Natural killer cell treated with Interleukin-12 subunit alpha and Interleukin-12 subunit beta and Interleukin-15 and Interleukin-18, amount 100 ng/mL, for 72 hours (primary cell): ENCODE results near the gene SLC30A2. TPM values are rescaled to one million over a fixed set of nuclear protein-coding genes. Genes with fewer than 3 reads are reported as not detected.
"Not testable (repeated sequence)": the region's sequence is repeated elsewhere in the genome, so short reads cannot be mapped to it uniquely, and the experiment has no call there.

Experiments used
- ATAC-seq, 2 donors: fragments of 150-1000 bp; cut with Tn5 transposase in 1 of 2; sonication (Bioruptor Pico), chemical (Tn5 transposase) in 1 of 2; 2 replicates each; pipeline ENCODE4 v1.10.0; 2021
- DNase-seq: peaks from one replicate; pipeline ENCODE4 v3.0.0; 2022; ENCODE audit warnings: low spot score
- H3K27ac Mint-ChIP-seq, 2 donors: 1 replicate in 1 of 2; 2 replicates in 1 of 2; pipeline ENCODE4 v1.8.0; 2022; ENCODE audit warnings: mixed read lengths in 2 of 2, mild to moderate bottlenecking in 1 of 2, moderate library complexity in 1 of 2
- H3K27me3 Mint-ChIP-seq, 2 donors: 1 replicate in 1 of 2; 2 replicates in 1 of 2; pipeline ENCODE4 v1.8.0; 2022; ENCODE audit warnings: mixed read lengths in 2 of 2
- H3K36me3 Mint-ChIP-seq: one replicate; pipeline ENCODE4 v1.8.0; 2022; ENCODE audit warnings: mixed read lengths
- H3K4me1 Mint-ChIP-seq, 2 donors: 1 replicate in 1 of 2; 2 replicates in 1 of 2; pipeline ENCODE4 v1.8.0; 2022; ENCODE audit warnings: low read depth in 2 of 2, mixed read lengths in 2 of 2, mild to moderate bottlenecking in 1 of 2
- H3K4me3 Mint-ChIP-seq: one replicate; pipeline ENCODE4 v1.8.0; 2022; ENCODE audit warnings: mixed read lengths
- H3K9me3 Mint-ChIP-seq: 2 replicates; pipeline ENCODE4 v1.8.0; 2022; ENCODE audit warnings: mixed read lengths
- total RNA-seq, 2 donors: library from RNA; stranded (reverse); gene quantifications; one replicate each; pipeline ENCODE4 v1.2.3, GENCODE V29; 2022

The SLC30A2 gene, protein sequence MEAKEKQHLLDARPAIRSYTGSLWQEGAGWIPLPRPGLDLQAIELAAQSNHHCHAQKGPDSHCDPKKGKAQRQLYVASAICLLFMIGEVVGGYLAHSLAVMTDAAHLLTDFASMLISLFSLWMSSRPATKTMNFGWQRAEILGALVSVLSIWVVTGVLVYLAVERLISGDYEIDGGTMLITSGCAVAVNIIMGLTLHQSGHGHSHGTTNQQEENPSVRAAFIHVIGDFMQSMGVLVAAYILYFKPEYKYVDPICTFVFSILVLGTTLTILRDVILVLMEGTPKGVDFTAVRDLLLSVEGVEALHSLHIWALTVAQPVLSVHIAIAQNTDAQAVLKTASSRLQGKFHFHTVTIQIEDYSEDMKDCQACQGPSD
- total RNA-seq: not detected

GRCh38 chr1:26045722-26046245 lies at the start of gene SLC30A2:
TSS of gene SLC30A2 (minus strand) at chr1:26046118. CDS start at chr1:26045896, 222 bp downstream.
- Mint-ChIP-seq H3K27ac (no peak within 1 kb of the TSS), H3K27me3 (peaks cover 33 to 34% of the 10 kb centered on the region in 2 donors), H3K36me3 (no peaks in the 10 kb centered on the region), H3K4me3 (no peak within 1 kb of the TSS), H3K4me1 (peaks cover 0 to 8% of the 10 kb centered on the region in 2 donors), H3K9me3 (no peaks in the 10 kb centered on the region)
- DNase-seq: no peak
- ATAC-seq: no peak

GRCh38 chr1:26094677-26095383 lies 48.9 kb upstream of the SLC30A2 start:
- H3K9me3 Mint-ChIP-seq: no peaks in the 10 kb centered on the region
- H3K27ac Mint-ChIP-seq: no peak overlapping the region
- peaks cover 24 to 25% of the 10 kb centered on the region in 2 donors for H3K27me3 Mint-ChIP-seq
- ATAC-seq (no peak), DNase-seq (no peak)
- H3K4me1 Mint-ChIP-seq: peaks cover 0 to 6% of the 10 kb centered on the region in 2 donors
- H3K4me3 Mint-ChIP-seq: no peak overlapping the region
- H3K36me3 Mint-ChIP-seq: no peaks in the 10 kb centered on the region

DNA sequence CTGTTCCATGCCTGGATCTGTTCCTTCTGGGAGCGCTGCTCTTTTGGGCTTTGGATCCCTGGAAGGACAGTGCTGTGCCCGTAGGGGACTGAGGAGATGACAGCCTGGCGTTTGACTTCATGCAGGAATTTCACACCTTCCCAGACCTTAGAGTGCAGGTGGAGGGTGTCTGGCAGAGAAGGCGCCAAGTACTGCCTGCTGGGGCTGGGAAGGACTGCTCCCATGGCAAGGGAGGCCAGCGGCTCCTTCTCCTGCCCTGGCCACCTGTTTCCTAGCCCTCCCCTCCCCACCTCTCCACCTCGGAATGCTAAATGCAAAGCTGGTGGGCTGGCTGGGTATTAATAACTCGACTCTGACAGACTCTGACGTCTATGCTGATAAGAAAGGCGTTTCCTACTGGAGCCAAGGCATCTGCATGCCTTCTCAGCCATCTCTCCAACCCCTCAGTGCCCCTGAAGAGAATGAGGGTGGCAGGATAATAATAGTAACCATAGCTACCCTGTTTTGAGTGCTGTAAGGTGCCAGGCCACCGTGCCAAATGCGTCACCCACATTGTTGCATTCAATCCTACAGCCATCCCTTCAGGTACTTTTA lies 48.3 kb upstream of the SLC30A2 start:
- H3K4me1 Mint-ChIP-seq: peaks cover 0 to 6% of the 10 kb centered on the region in 2 donors
- H3K9me3 Mint-ChIP-seq: no peaks in the 10 kb centered on the region
- H3K27me3 Mint-ChIP-seq: peaks cover 24 to 25% of the 10 kb centered on the region in 2 donors
- no peaks in the 10 kb centered on the region for H3K36me3 Mint-ChIP-seq
- ATAC-seq (peak in 1 of 2 donors; percentile 6), DNase-seq (no peak)
- H3K27ac Mint-ChIP-seq: no peak overlapping the region
- no peak overlapping the region for H3K4me3 Mint-ChIP-seq

DNA sequence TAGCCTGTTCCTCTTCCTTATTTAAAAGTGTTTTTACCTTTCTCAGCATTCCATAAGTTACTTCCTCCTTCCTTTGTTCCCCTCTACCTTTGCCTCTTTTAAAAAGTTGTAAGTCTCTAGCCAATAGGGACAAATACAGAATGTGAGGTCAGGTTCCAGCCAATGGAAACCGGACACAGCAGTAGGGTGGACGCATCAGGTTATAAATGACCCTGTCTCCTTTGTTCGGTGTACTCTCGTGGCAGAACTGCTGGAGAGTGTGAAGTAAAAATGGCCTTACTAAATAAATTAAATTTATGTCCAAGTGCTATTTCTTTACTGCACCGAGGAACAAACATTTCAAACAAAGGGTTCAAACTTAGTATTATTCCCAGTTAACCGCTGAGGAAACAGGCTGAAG lies 47.7 kb upstream of the SLC30A2 start:
- not testable (repeated sequence) for H3K9me3 Mint-ChIP-seq, DNase-seq, ATAC-seq, H3K4me1 Mint-ChIP-seq, H3K4me3 Mint-ChIP-seq, H3K27ac Mint-ChIP-seq, H3K36me3 Mint-ChIP-seq
- peaks cover 24 to 25% of the 10 kb centered on the region in 2 donors for H3K27me3 Mint-ChIP-seq

GRCh38 chr1:26092422-26092821 lies 46.5 kb upstream of the SLC30A2 start:
- no peak for ATAC-seq
- H3K4me1 Mint-ChIP-seq: no peaks in the 10 kb centered on the region
- no peak for DNase-seq
- H3K4me3 Mint-ChIP-seq: no peak overlapping the region
- no peaks in the 10 kb centered on the region for H3K9me3 Mint-ChIP-seq
- H3K27me3 Mint-ChIP-seq: peaks cover 24 to 25% of the 10 kb centered on the region in 2 donors
- H3K36me3 Mint-ChIP-seq: no peaks in the 10 kb centered on the region
- no peak overlapping the region for H3K27ac Mint-ChIP-seq

- Mint-ChIP-seq H3K36me3 (no peaks in the 10 kb centered on the region), H3K27me3 (peaks cover 24 to 28% of the 10 kb centered on the region in 2 donors), H3K4me1 (no peaks in the 10 kb centered on the region), H3K9me3 (no peaks in the 10 kb centered on the region), H3K27ac (no peak overlapping the region), H3K4me3 (no peak overlapping the region)
- DNase-seq: no peak
- ATAC-seq: no peak
Observed at GRCh38 chr1:26090893-26091292, 45.0 kb upstream of the SLC30A2 start.

GRCh38 chr1:26089125-26089524 lies 43.2 kb upstream of the SLC30A2 start:
- Mint-ChIP-seq H3K27me3 (peaks cover 34 to 38% of the 10 kb centered on the region in 2 donors), H3K36me3 (no peaks in the 10 kb centered on the region), H3K27ac (no peak overlapping the region)

DNA sequence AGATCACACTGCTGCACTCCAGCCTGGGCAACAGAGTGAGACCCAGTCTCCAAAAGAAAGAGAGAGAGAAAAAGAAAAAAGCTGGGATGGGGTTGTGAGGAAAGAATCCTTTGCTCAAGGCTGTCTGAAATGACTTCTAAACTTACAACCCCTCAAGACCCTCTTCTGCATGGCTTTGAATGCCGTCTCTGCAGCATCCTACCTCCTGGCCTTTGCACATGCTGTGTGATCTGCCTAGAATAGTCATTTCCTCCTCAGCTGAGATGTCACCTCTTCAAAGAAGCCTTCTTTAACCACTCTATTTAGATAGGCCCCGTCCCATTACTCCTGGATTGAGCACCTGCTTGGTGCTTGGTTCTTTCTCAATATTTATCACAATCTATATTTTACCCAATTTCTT lies 38.9 kb upstream of the SLC30A2 start:
- no peaks in the 10 kb centered on the region for H3K9me3 Mint-ChIP-seq
- H3K36me3 Mint-ChIP-seq: no peaks in the 10 kb centered on the region
- no peak overlapping the region for H3K4me3 Mint-ChIP-seq
- peaks cover 18 to 29% of the 10 kb centered on the region in 2 donors for H3K27me3 Mint-ChIP-seq
- no peaks in the 10 kb centered on the region for H3K4me1 Mint-ChIP-seq
- ATAC-seq (no peak), DNase-seq (no peak)
- H3K27ac Mint-ChIP-seq: no peak overlapping the region

More at GRCh38 chr1:26089125-26089524, 43.2 kb upstream of the SLC30A2 start:
- ATAC-seq: no peak
- no peak for DNase-seq
- H3K9me3 Mint-ChIP-seq: no peaks in the 10 kb centered on the region
- no peak overlapping the region for H3K4me3 Mint-ChIP-seq
- no peaks in the 10 kb centered on the region for H3K4me1 Mint-ChIP-seq

DNA sequence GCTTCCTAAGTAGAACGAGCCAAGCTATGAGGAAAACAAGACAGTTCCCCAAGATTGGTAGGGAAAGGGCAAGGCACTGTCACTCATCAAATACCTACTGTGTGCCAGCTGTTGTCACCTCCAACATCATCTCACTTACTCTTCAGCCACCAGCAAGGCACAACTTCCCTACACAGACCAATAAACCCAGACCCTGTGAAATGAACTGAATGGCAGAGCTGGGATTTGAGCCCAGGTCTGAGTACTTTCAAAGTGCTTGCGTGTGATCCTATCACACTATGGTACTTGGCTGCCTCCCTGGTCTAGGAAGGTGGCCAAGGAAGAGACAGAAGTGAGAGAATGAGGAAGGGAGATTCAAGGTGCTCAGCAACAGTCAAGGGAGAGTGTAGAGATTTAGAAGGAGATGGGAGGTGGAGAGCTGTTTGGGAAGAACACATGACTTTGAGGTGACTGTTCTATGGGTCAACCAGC lies 38.2 kb upstream of the SLC30A2 start:
- H3K9me3 Mint-ChIP-seq: no peaks in the 10 kb centered on the region
- H3K27me3 Mint-ChIP-seq: peaks cover 18 to 30% of the 10 kb centered on the region in 2 donors
- ATAC-seq: no peak
- DNase-seq: no peak
- no peaks in the 10 kb centered on the region for H3K36me3 Mint-ChIP-seq
- no peaks in the 10 kb centered on the region for H3K4me1 Mint-ChIP-seq
- no peak overlapping the region for H3K4me3 Mint-ChIP-seq
- no peak overlapping the region for H3K27ac Mint-ChIP-seq

- H3K27me3 Mint-ChIP-seq: peaks cover 22 to 37% of the 10 kb centered on the region in 2 donors
- no peaks in the 10 kb centered on the region for H3K4me1 Mint-ChIP-seq
- no peaks in the 10 kb centered on the region for H3K36me3 Mint-ChIP-seq
- H3K27ac Mint-ChIP-seq: no peak overlapping the region
- no peak for DNase-seq
- H3K9me3 Mint-ChIP-seq: no peaks in the 10 kb centered on the region
- ATAC-seq: no peak
- H3K4me3 Mint-ChIP-seq: no peak overlapping the region
Observed at GRCh38 chr1:26083208-26083607, 37.3 kb upstream of the SLC30A2 start.

- peaks cover 24 to 37% of the 10 kb centered on the region in 2 donors for H3K27me3 Mint-ChIP-seq
- ATAC-seq: no peak
Observed at GRCh38 chr1:26082020-26082350, 36.1 kb upstream of the SLC30A2 start.

GRCh38 chr1:26081267-26082019 lies 35.5 kb upstream of the SLC30A2 start:
- Mint-ChIP-seq H3K4me1 (no peaks in the 10 kb centered on the region), H3K9me3 (no peaks in the 10 kb centered on the region), H3K27ac (no peak overlapping the region), H3K36me3 (no peaks in the 10 kb centered on the region), H3K27me3 (peaks cover 23 to 39% of the 10 kb centered on the region in 2 donors), H3K4me3 (no peak overlapping the region)
- no peak for ATAC-seq
- DNase-seq: no peak

More at GRCh38 chr1:26082020-26082350, 36.1 kb upstream of the SLC30A2 start:
- no peaks in the 10 kb centered on the region for H3K4me1 Mint-ChIP-seq
- H3K9me3 Mint-ChIP-seq: no peaks in the 10 kb centered on the region
- DNase-seq: no peak
- H3K36me3 Mint-ChIP-seq: no peaks in the 10 kb centered on the region
- H3K27ac Mint-ChIP-seq: no peak overlapping the region
- no peak overlapping the region for H3K4me3 Mint-ChIP-seq
